ENCODE results near the gene HSF2BP.

DNA sequence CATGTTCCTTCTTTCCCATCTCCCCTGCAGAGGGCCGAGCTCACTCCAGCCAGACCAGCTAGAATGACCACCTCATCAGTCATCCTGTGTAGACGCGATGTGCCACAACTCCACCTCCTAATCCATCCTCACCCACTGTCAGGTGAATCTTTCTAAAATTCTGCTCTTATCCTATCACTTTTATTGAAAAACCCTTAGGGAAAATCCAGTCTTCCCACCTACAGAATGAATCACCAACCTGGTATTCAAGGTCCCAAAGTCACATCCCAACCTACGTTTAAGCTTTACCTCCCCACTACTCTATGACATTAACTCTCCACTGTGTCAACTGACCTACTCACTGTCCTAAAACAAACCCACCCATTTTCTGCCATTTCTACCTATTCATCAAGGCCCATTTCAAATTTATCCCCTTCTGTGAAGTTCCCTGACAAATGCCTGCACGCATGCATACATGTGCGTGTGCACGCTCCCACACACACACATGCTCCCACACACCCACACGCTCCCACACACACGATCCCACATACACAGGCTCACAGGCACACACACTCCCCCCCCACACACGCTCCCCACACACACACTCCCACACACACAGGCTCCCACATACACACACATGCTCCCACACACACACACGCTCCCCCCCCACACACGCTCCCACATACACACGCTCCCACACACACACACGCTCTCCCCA, 27.7 kb downstream of the HSF2BP start:
- TF ChIP-seq, protein P1, sequence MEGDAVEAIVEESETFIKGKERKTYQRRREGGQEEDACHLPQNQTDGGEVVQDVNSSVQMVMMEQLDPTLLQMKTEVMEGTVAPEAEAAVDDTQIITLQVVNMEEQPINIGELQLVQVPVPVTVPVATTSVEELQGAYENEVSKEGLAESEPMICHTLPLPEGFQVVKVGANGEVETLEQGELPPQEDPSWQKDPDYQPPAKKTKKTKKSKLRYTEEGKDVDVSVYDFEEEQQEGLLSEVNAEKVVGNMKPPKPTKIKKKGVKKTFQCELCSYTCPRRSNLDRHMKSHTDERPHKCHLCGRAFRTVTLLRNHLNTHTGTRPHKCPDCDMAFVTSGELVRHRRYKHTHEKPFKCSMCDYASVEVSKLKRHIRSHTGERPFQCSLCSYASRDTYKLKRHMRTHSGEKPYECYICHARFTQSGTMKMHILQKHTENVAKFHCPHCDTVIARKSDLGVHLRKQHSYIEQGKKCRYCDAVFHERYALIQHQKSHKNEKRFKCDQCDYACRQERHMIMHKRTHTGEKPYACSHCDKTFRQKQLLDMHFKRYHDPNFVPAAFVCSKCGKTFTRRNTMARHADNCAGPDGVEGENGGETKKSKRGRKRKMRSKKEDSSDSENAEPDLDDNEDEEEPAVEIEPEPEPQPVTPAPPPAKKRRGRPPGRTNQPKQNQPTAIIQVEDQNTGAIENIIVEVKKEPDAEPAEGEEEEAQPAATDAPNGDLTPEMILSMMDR (IDR thresholded peaks at IDR 0.05), result no peak
- no peak for TF ChIP-seq EP300 (IDR thresholded peaks at IDR 0.05)

Data from tibial nerve (tissue), 4 donors.